ENCODE measurements around the gene SLC29A1.
"Not testable (repeated sequence)": the region's sequence is repeated elsewhere in the genome, so short reads cannot be mapped to it uniquely, and the experiment has no call there.

The SLC29A1 gene

GRCh38 chr6:44230034-44230675 is 6.8 kb downstream of the SLC29A1 start:
- H3K27ac ChIP-seq (replicated peaks) = no peak overlapping the region
- H3K27me3 ChIP-seq (ENCODE audit: insufficient read depth, poor library complexity, severe bottlenecking) = no peaks in the 10 kb centered on the region
- no peak for DNase-seq (ENCODE audit: low read depth in 1 of 2, low spot score in 1 of 2)
- no peak overlapping the region for H3K4me3 ChIP-seq (replicated peaks; ENCODE audit: insufficient read depth, low read length)
- no peak for TF ChIP-seq SPI1 (IDR thresholded peaks at IDR 0.05; ENCODE audit: borderline replicate concordance, low read depth)
- TF ChIP-seq GABPA (IDR thresholded peaks at IDR 0.05; ENCODE audit: low read depth) = no peak
- no peak for TF ChIP-seq POLR2AphosphoS5 (IDR thresholded peaks at IDR 0.05; ENCODE audit: low read depth)
- no peak for TF ChIP-seq CTCF (IDR thresholded peaks at IDR 0.05; ENCODE audit: insufficient read depth, low read length)
- no peak for TF ChIP-seq REST (IDR thresholded peaks at IDR 0.05; ENCODE audit: insufficient replicate concordance, low read depth)

GRCh38 chr6:44231426-44231825 is 8.0 kb downstream of the SLC29A1 start:
- not testable (repeated sequence) for H3K4me3 ChIP-seq (replicated peaks; ENCODE audit: insufficient read depth, low read length); H3K27me3 ChIP-seq (ENCODE audit: insufficient read depth, poor library complexity, severe bottlenecking)
- peak overlapping the region; percentile 84 for H3K27ac ChIP-seq (replicated peaks)
- DNase-seq (ENCODE audit: low read depth in 1 of 2, low spot score in 1 of 2) = peak in 1 of 2 experiments; percentile 73

DNA sequence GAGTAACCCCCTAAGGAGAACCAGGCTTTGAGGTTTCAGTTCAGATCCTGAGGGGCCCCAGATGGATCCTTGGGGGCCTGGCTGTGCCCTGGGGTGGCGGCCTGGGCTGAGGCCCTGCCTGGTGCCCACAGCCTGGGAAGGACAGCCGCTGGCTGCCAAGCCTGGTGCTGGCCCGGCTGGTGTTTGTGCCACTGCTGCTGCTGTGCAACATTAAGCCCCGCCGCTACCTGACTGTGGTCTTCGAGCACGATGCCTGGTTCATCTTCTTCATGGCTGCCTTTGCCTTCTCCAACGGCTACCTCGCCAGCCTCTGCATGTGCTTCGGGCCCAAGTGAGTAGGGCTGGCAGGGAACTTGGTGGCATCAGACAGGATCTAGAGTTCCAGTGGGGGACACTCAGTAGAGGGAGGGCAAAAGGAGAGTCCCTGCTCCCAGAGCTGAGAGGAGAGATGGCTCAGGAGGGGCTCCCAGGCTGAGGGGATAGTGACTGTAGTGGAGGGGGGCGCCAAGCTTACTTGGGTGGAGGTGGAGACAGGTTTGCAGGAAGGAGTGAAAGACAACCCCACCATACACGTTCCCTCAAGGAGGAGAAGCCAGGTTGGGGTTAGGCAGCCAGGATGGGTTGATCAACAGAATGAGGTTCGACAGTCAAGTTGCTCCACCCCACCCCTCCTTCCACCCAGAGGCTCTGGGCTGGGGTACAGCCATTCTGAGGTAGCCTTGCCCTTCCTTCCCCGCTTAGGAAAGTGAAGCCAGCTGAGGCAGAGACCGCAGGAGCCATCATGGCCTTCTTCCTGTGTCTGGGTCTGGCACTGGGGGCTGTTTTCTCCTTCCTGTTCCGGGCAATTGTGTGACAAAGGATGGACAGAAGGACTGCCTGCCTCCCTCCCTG is 9.5 kb downstream of the SLC29A1 start:
- no peak for TF ChIP-seq SPI1 (IDR thresholded peaks at IDR 0.05; ENCODE audit: borderline replicate concordance, low read depth)
- TF ChIP-seq GABPA (IDR thresholded peaks at IDR 0.05; ENCODE audit: low read depth) = peak; percentile 59
- TF ChIP-seq CTCF (IDR thresholded peaks at IDR 0.05; ENCODE audit: insufficient read depth, low read length) = no peak
- TF ChIP-seq POLR2AphosphoS5 (IDR thresholded peaks at IDR 0.05; ENCODE audit: low read depth) = 0 out of 2 replicates have a peak, but pooled peaks have one; percentile 39
- no peak for TF ChIP-seq REST (IDR thresholded peaks at IDR 0.05; ENCODE audit: insufficient replicate concordance, low read depth)
- peak overlapping the region; percentile 84 for H3K27ac ChIP-seq (replicated peaks)

DNA sequence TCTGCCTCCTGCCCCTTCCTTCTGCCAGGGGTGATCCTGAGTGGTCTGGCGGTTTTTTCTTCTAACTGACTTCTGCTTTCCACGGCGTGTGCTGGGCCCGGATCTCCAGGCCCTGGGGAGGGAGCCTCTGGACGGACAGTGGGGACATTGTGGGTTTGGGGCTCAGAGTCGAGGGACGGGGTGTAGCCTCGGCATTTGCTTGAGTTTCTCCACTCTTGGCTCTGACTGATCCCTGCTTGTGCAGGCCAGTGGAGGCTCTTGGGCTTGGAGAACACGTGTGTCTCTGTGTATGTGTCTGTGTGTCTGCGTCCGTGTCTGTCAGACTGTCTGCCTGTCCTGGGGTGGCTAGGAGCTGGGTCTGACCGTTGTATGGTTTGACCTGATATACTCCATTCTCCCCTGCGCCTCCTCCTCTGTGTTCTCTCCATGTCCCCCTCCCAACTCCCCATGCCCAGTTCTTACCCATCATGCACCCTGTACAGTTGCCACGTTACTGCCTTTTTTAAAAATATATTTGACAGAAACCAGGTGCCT is 10.2 kb downstream of the SLC29A1 start:
- Histone ChIP-seq H3K4me3 (replicated peaks; ENCODE audit: insufficient read depth, low read length) (no peak overlapping the region), H3K27ac (replicated peaks) (peak overlapping the region; percentile 84), H3K27me3 (ENCODE audit: insufficient read depth, poor library complexity, severe bottlenecking) (no peaks in the 10 kb centered on the region)
- no peak for DNase-seq (ENCODE audit: low read depth in 1 of 2, low spot score in 1 of 2)
- peak; percentile 91 for TF ChIP-seq SPI1 (IDR thresholded peaks at IDR 0.05; ENCODE audit: borderline replicate concordance, low read depth)
- TF ChIP-seq CTCF (IDR thresholded peaks at IDR 0.05; ENCODE audit: insufficient read depth, low read length) = no peak

More for the DNA sequence above, 9.5 kb downstream of the SLC29A1 start:
- peak in 1 of 2 experiments; percentile 81 for DNase-seq (ENCODE audit: low read depth in 1 of 2, low spot score in 1 of 2)
- no peak overlapping the region for H3K4me3 ChIP-seq (replicated peaks; ENCODE audit: insufficient read depth, low read length)
- no peaks in the 10 kb centered on the region for H3K27me3 ChIP-seq (ENCODE audit: insufficient read depth, poor library complexity, severe bottlenecking)

Data from HL-60 (cell line).